ENCODE measurements around the gene STXBP6. TPM values are rescaled to one million over a fixed set of nuclear protein-coding genes. Genes with fewer than 3 reads are reported as not detected.

The STXBP6 gene
- total and polyA plus RNA-seq, 4 donors = 0.05 to 10.5 (median 2.3) TPM

DNA sequence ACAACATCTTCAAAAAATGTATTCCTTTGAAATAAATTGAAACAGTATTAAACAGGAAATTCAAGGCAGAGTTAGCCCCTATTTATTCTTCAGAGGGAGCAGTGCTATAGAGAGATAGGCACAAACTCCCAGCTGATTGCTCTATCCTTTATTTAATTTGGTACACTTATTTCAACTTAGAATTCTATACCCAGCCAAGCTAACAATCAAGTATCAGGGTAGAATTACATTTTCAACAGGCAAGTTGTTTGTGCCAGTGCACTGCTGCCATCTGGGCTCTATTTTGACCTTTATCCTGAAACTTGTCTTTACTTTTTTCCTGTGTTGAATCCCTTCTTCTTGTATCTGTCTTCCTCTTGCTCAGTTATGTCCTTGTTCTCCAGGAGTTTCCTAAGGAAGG is 159.2 kb downstream of the STXBP6 start:
- intact Hi-C loops (cut with DNase I) = no loop called here
- Histone ChIP-seq H3K27me3 (ENCODE audit: control insufficient read depth in 1 of 2, insufficient read depth in 2 of 2, low read length in 1 of 2) (no peaks in the 10 kb centered on the region), H3K27ac (ENCODE audit: low read depth in 1 of 2, low read length in 2 of 2) (no peak overlapping the region)

DNA sequence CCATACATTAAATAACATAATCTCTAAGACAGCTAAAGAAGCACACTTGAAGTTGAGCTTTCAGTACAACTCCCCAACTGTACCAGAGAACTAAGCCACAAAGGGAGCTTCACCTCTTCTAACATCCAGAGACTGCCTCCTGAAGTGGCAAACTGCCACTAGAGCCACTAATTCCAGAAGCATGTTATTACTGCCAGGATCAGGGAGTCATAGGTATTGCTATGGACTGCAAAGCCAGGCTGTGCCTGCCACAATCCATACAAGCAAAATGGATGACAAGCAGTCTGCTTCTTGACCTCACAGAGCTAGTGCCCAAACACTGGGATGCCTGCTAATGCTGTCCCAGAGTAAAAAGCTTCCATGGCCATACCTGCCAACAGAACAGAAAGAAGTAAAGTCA is 160.1 kb downstream of the STXBP6 start:
- Histone ChIP-seq H3K27me3 (ENCODE audit: control insufficient read depth in 1 of 2, insufficient read depth in 2 of 2, low read length in 1 of 2) (no peaks in the 10 kb centered on the region), H3K4me3 (ENCODE audit: low read length in 2 of 2) (no peak overlapping the region), H3K4me1 (ENCODE audit: control insufficient read depth in 1 of 2, insufficient read depth in 2 of 2, low read length in 2 of 2) (no peaks in the 10 kb centered on the region), H3K36me3 (ENCODE audit: control insufficient read depth in 1 of 2, insufficient read depth in 2 of 2, low read length in 1 of 2) (no peaks in the 10 kb centered on the region), H3K9me3 (ENCODE audit: control insufficient read depth, low read length) (peaks cover 3% of the 10 kb centered on the region), H3K27ac (ENCODE audit: low read depth in 1 of 2, low read length in 2 of 2) (no peak overlapping the region)
- intact Hi-C loops (cut with DNase I) = no loop called here
- no peak for DNase-seq
- ATAC-seq (ENCODE audit: low FRiP score) = no peak

More for the DNA sequence above, 159.2 kb downstream of the STXBP6 start:
- ATAC-seq (ENCODE audit: low FRiP score) = no peak
- no peak for DNase-seq
- Histone ChIP-seq H3K4me1 (ENCODE audit: control insufficient read depth in 1 of 2, insufficient read depth in 2 of 2, low read length in 2 of 2) (no peaks in the 10 kb centered on the region), H3K4me3 (ENCODE audit: low read length in 2 of 2) (no peak overlapping the region), H3K36me3 (ENCODE audit: control insufficient read depth in 1 of 2, insufficient read depth in 2 of 2, low read length in 1 of 2) (no peaks in the 10 kb centered on the region), H3K9me3 (ENCODE audit: control insufficient read depth, low read length) (peaks cover 3% of the 10 kb centered on the region)

DNA sequence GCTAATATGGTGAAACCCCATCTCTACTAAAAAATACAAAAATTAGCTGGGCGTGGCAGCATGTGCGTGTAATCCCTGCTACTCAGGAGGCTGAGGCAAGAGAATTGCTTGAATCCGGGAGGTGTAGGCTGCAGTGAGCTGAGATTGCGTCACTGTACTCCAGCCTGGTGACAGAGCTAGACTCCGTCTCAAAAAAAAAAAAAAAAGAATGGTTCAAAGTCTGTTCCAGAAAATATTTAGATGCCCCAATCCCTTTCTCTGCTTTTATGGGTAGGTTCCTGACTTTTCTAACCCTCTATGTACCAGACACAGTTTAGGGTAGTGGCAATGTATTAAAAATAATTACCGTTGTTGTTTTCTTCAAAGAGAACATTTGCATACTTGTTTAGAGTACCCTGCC is 161.4 kb downstream of the STXBP6 start:
- WGBS, 2 donors = 86 to 92% methylated on average over 6 of the region's 6 CpGs
- no peaks in the 10 kb centered on the region for H3K36me3 ChIP-seq (ENCODE audit: control insufficient read depth in 1 of 2, insufficient read depth in 2 of 2, low read length in 1 of 2)
- H3K4me1 ChIP-seq (ENCODE audit: control insufficient read depth in 1 of 2, insufficient read depth in 2 of 2, low read length in 2 of 2) = no peaks in the 10 kb centered on the region
- H3K27ac ChIP-seq (ENCODE audit: low read depth in 1 of 2, low read length in 2 of 2) = no peak overlapping the region
- no peak for DNase-seq
- no peak for ATAC-seq (ENCODE audit: low FRiP score)
- no peaks in the 10 kb centered on the region for H3K27me3 ChIP-seq (ENCODE audit: control insufficient read depth in 1 of 2, insufficient read depth in 2 of 2, low read length in 1 of 2)
- no peak overlapping the region for H3K4me3 ChIP-seq (ENCODE audit: low read length in 2 of 2)
- peaks cover 3% of the 10 kb centered on the region for H3K9me3 ChIP-seq (ENCODE audit: control insufficient read depth, low read length)
- intact Hi-C loops (cut with DNase I) = no loop called here

DNA sequence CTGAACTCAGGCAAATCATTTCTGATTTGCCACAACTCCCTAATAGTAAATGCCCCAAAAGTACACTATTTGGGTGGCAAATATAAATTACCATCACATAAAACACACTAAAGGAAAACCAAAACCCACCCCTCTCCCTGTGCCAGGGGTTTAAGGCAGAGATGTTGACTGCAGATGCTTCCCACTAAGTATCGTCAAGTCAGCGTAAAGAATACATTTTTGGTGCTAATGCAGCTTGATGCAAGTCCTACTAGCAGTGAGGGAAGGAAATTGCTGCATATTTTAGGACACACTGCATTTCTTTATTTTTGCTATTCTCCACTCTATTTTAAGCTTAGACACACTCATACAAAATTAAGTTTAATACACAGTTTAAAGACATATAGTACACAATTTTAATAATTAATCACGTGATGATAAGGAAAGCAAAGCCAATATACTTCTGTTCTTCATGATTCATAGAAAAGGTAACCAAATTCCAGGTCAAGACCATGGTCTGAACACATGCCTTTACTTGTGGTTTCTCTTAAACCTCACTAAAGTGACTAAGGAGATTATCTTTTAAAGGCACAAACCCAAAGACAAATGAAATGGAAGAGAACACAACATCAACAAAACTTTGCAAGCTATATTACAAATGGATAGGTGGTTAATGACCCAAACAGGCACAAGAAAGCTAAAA is 162.2 kb downstream of the STXBP6 start:
- Histone ChIP-seq H3K36me3 (ENCODE audit: control insufficient read depth in 1 of 2, insufficient read depth in 2 of 2, low read length in 1 of 2) (no peaks in the 10 kb centered on the region), H3K4me1 (ENCODE audit: control insufficient read depth in 1 of 2, insufficient read depth in 2 of 2, low read length in 2 of 2) (no peaks in the 10 kb centered on the region), H3K9me3 (ENCODE audit: control insufficient read depth, low read length) (peaks cover 3% of the 10 kb centered on the region), H3K27me3 (ENCODE audit: control insufficient read depth in 1 of 2, insufficient read depth in 2 of 2, low read length in 1 of 2) (no peaks in the 10 kb centered on the region), H3K27ac (ENCODE audit: low read depth in 1 of 2, low read length in 2 of 2) (no peak overlapping the region), H3K4me3 (ENCODE audit: low read length in 2 of 2) (no peak overlapping the region)
- 71 to 78% methylated on average over 3 of the region's 3 CpGs for WGBS, 2 donors
- DNase-seq (no peak), ATAC-seq (ENCODE audit: low FRiP score) (no peak)
- intact Hi-C loops (cut with DNase I) = no loop called here

DNA sequence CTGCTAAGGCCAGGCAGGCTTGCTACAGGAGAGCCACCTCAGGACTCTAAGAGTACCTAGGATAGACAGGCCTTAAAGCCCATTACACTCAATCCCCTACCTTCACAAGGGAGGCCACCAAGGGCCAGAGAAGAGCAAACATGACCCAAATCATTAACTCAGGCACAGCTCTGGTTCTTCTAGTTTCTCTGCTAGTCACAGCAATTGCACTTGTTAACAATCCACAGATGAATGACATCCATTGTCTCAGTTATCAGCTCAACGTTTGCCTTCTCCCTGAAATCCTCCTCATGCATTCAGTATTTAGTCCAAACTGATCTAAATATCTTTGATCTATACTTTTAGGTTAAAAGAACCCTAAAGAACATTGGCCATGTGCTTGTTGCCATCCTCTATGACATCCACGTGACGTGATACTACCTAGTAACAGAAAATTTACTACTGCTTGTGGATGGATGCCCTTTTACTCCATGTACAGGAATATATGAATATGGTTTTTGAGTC is 164.5 kb downstream of the STXBP6 start:
- WGBS, 2 donors = 78 to 82% methylated on average over 3 of the region's 3 CpGs

DNA sequence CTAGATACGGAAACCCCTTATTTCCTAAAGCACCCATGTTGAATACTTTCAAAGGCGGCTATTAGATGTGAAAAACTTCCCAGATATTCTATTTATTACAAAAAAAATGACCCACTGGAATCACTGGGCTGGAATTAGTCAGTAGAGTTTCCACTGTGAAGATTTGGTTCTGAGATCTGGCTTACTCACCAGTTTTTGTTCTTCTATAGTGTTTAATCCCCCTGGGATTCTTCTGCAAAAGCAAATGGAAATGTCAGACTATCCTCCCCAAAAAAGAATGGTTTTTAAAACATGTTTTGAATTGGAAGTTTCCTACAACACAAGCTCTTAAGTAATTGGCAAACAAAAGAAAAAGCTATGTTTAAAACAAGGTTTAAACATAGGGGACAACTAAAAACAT is 166.4 kb downstream of the STXBP6 start:
- H3K27ac ChIP-seq (ENCODE audit: low read depth in 1 of 2, low read length in 2 of 2) = no peak overlapping the region
- no peaks in the 10 kb centered on the region for H3K4me1 ChIP-seq (ENCODE audit: control insufficient read depth in 1 of 2, insufficient read depth in 2 of 2, low read length in 2 of 2)
- no peak overlapping the region for H3K4me3 ChIP-seq (ENCODE audit: low read length in 2 of 2)
- DNase-seq (no peak), ATAC-seq (ENCODE audit: low FRiP score) (no peak)
- intact Hi-C loops (cut with DNase I) = no loop called here
- WGBS, 2 donors = 81 to 85% methylated on average over 2 of the region's 2 CpGs
- H3K36me3 ChIP-seq (ENCODE audit: control insufficient read depth in 1 of 2, insufficient read depth in 2 of 2, low read length in 1 of 2) = no peaks in the 10 kb centered on the region
- H3K27me3 ChIP-seq (ENCODE audit: control insufficient read depth in 1 of 2, insufficient read depth in 2 of 2, low read length in 1 of 2) = no peaks in the 10 kb centered on the region
- no peaks in the 10 kb centered on the region for H3K9me3 ChIP-seq (ENCODE audit: control insufficient read depth, low read length)

More for the DNA sequence above, 164.5 kb downstream of the STXBP6 start:
- Histone ChIP-seq H3K4me1 (ENCODE audit: control insufficient read depth in 1 of 2, insufficient read depth in 2 of 2, low read length in 2 of 2) (no peaks in the 10 kb centered on the region), H3K9me3 (ENCODE audit: control insufficient read depth, low read length) (peaks cover 3% of the 10 kb centered on the region), H3K36me3 (ENCODE audit: control insufficient read depth in 1 of 2, insufficient read depth in 2 of 2, low read length in 1 of 2) (no peaks in the 10 kb centered on the region), H3K4me3 (ENCODE audit: low read length in 2 of 2) (no peak overlapping the region), H3K27me3 (ENCODE audit: control insufficient read depth in 1 of 2, insufficient read depth in 2 of 2, low read length in 1 of 2) (no peaks in the 10 kb centered on the region), H3K27ac (ENCODE audit: low read depth in 1 of 2, low read length in 2 of 2) (no peak overlapping the region)
- ATAC-seq (ENCODE audit: low FRiP score) = no peak
- no peak for DNase-seq
- intact Hi-C loops (cut with DNase I) = no loop called here

DNA sequence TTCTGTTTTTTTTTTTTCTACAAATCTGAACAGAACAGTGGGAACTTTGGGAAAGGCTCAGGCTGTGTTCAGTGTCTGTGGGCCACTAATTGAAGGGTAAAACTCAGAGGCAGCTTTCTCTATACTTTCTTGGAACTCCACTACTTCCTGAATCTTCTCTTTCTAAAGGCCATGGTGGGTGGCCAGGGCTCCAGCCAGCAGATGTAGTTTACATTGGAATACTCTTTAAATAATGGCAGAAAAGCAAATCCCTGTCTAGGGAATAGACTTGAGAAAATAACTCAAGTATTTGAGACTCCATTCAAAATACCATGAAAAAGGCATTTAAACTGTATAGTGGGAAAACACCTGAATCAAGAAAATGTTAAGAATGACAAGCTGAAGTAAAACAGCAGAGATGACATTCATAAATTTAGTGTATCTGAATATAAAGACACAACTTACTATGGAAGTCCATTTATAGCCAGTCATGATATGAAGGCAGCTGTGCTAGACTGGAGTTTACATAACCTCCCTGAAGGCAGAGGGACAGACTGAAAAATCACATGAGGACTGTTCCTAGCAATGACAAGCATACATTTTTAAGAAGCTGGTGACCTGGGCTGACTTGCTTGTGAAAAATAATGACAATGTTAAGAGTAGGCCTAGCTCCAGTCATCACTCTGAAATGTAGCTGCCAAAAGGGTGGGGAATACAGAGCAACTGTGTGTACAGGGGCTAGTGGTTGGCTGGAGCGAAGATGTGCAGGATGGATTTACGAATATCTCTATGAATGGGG is 168.6 kb downstream of the STXBP6 start:
- ATAC-seq (ENCODE audit: low FRiP score) (no peak), DNase-seq (no peak)
- no peaks in the 10 kb centered on the region for H3K4me1 ChIP-seq (ENCODE audit: control insufficient read depth in 1 of 2, insufficient read depth in 2 of 2, low read length in 2 of 2)
- 91 to 92% methylated on average over 2 of the region's 2 CpGs for WGBS, 2 donors
- H3K4me3 ChIP-seq (ENCODE audit: low read length in 2 of 2) = no peak overlapping the region
- intact Hi-C loops (cut with DNase I) = no loop called here
- H3K36me3 ChIP-seq (ENCODE audit: control insufficient read depth in 1 of 2, insufficient read depth in 2 of 2, low read length in 1 of 2) = no peaks in the 10 kb centered on the region
- H3K27ac ChIP-seq (ENCODE audit: low read depth in 1 of 2, low read length in 2 of 2) = no peak overlapping the region
- no peaks in the 10 kb centered on the region for H3K9me3 ChIP-seq (ENCODE audit: control insufficient read depth, low read length)
- H3K27me3 ChIP-seq (ENCODE audit: control insufficient read depth in 1 of 2, insufficient read depth in 2 of 2, low read length in 1 of 2) = no peaks in the 10 kb centered on the region

DNA sequence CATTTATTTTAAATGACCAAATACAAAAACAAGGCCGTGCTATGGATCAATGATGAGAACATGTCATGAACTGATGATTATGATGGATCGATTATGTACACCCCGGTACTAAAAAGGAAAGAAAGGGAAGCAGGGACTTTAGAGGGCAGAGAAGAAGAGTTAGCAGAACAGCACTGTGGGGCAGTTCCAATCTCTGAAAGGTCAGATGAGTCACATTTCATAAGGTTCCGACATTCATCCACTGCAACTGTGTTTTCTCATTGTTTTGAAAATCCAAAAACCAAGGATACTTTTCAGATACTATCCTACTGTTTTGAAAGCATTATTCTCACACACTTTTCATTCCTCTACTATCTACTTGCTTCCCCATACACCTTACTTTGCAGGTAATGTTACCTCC is 169.3 kb downstream of the STXBP6 start:
- H3K27ac ChIP-seq (ENCODE audit: low read depth in 1 of 2, low read length in 2 of 2) = no peak overlapping the region
- no peaks in the 10 kb centered on the region for H3K4me1 ChIP-seq (ENCODE audit: control insufficient read depth in 1 of 2, insufficient read depth in 2 of 2, low read length in 2 of 2)
- ATAC-seq (ENCODE audit: low FRiP score) = no peak

More for the DNA sequence above, 169.3 kb downstream of the STXBP6 start:
- no peak for DNase-seq
- Histone ChIP-seq H3K27me3 (ENCODE audit: control insufficient read depth in 1 of 2, insufficient read depth in 2 of 2, low read length in 1 of 2) (no peaks in the 10 kb centered on the region), H3K9me3 (ENCODE audit: control insufficient read depth, low read length) (no peaks in the 10 kb centered on the region), H3K4me3 (ENCODE audit: low read length in 2 of 2) (no peak overlapping the region), H3K36me3 (ENCODE audit: control insufficient read depth in 1 of 2, insufficient read depth in 2 of 2, low read length in 1 of 2) (no peaks in the 10 kb centered on the region)
- intact Hi-C loops (cut with DNase I) = no loop called here
- 68 to 90% methylated on average over 4 of the region's 4 CpGs for WGBS, 2 donors
